Activated CD4-positive, alpha-beta T cell treated with anti-CD3 and anti-CD28 coated beads, Interleukin-2, amount 50 U/mL, for 4 hours (primary cell): ENCODE measurements around the gene SH3BGR.
A peak's percentile ranks its signal among the peaks of the same experiment; 100 is the strongest.
"Not testable (repeated sequence)": the region's sequence is repeated elsewhere in the genome, so short reads cannot be mapped to it uniquely, and the experiment has no call there.

Experiments used
- DNase-seq, 2 experiments: peaks; one replicate each; pipeline ENCODE4 v3.0.0-alpha.2; 2020

The SH3BGR gene

GRCh38 chr21:39451332-39452206 is at the start of gene SH3BGR:
TSS of gene SH3BGR (plus strand) at chr21:39451970. CDS start at chr21:39452097, 127 bp downstream.
- no peak for DNase-seq

GRCh38 chr21:39406065-39406464 is 45.7 kb upstream of the SH3BGR start:
- no peak for DNase-seq

- DNase-seq = not testable (repeated sequence)
Observed at GRCh38 chr21:39419204-39419603, 32.6 kb upstream of the SH3BGR start.

GRCh38 chr21:39422527-39423241 is 29.1 kb upstream of the SH3BGR start:
- no peak for DNase-seq

- DNase-seq = no peak
Observed at GRCh38 chr21:39429445-39429844, 22.3 kb upstream of the SH3BGR start.

GRCh38 chr21:39430016-39430415 is 21.8 kb upstream of the SH3BGR start:
- no peak for DNase-seq

- DNase-seq = no peak
Observed at GRCh38 chr21:39430457-39430856, 21.3 kb upstream of the SH3BGR start.

GRCh38 chr21:39430954-39431353 is 20.8 kb upstream of the SH3BGR start:
- no peak for DNase-seq

- no peak for DNase-seq
Observed at GRCh38 chr21:39434950-39435349, 16.8 kb upstream of the SH3BGR start.

- DNase-seq = no peak
Observed at GRCh38 chr21:39439232-39439631, 12.5 kb upstream of the SH3BGR start.

GRCh38 chr21:39441502-39442475 is 10.0 kb upstream of the SH3BGR start:
- DNase-seq = peak; percentile 8 to 14

GRCh38 chr21:39444421-39445180 is 7.2 kb upstream of the SH3BGR start:
- no peak for DNase-seq

- DNase-seq = peak; percentile 82 to 83
Observed at GRCh38 chr21:39445321-39446269, 6.2 kb upstream of the SH3BGR start, which contains the start of gene LCA5L. TSS of gene LCA5L (minus strand) at chr21:39445778. CDS start at chr21:39428493, 17,285 bp downstream.

- no peak for DNase-seq
Observed at GRCh38 chr21:39447264-39447663, 4.5 kb upstream of the SH3BGR start.

GRCh38 chr21:39452207-39452969 is 618 bp downstream of the SH3BGR start:
- DNase-seq = no peak

- no peak for DNase-seq
Observed at GRCh38 chr21:39452970-39453342, 1.2 kb downstream of the SH3BGR start.

GRCh38 chr21:39453571-39454179 is 1.9 kb downstream of the SH3BGR start:
- DNase-seq = no peak

GRCh38 chr21:39454949-39455668 is 3.3 kb downstream of the SH3BGR start:
- no peak for DNase-seq

GRCh38 chr21:39456665-39457064 is 4.9 kb downstream of the SH3BGR start:
- no peak for DNase-seq
